Muscle of leg (tissue), 11 donors: Measurements from ENCODE around the gene RAB11B. TPM values are rescaled to one million over a fixed set of nuclear protein-coding genes. Genes with fewer than 3 reads are reported as not detected.
"Not testable (repeated sequence)": the region's sequence is repeated elsewhere in the genome, so short reads cannot be mapped to it uniquely, and the experiment has no call there.

Experiments
- DNase-seq: peaks from one replicate; pipeline ENCODE4 v3.0.0; 2013
- H3K27ac ChIP-seq: one replicate; pipeline ENCODE4 v1.5.1; 2013; ENCODE audit warnings: mild to moderate bottlenecking, low read length, control low read depth
- H3K27me3 ChIP-seq: one replicate; pipeline ENCODE4 v1.6.1; 2013; ENCODE audit warnings: low read length; ENCODE audit not compliant: control insufficient read depth, insufficient read depth
- H3K36me3 ChIP-seq: one replicate; pipeline ENCODE4 v1.6.1; 2013; ENCODE audit warnings: low read length; ENCODE audit not compliant: control insufficient read depth, insufficient read depth
- H3K4me1 ChIP-seq: one replicate; pipeline ENCODE4 v1.6.1; 2013; ENCODE audit warnings: low read length; ENCODE audit not compliant: control insufficient read depth, insufficient read depth
- H3K4me3 ChIP-seq: one replicate; pipeline ENCODE4 v1.5.1; 2013; ENCODE audit warnings: low read length, control low read depth
- H3K9me3 ChIP-seq: replicated peaks from 2 replicates; pipeline ENCODE4 v1.6.1; 2013; ENCODE audit warnings: low read depth, low read length; ENCODE audit not compliant: control insufficient read depth
- WGBS: methylation state at CpG from one replicate; pipeline ENCODE4 v1.1.5; 2013; ENCODE audit warnings: missing lambda C conversion rate; ENCODE audit not compliant: insufficient coverage; 5-methylcytosine and 5-hydroxymethylcytosine counted together
- polyA plus RNA-seq, 8 donors: library from polyadenylated mRNA; unstranded; fragments of 120-200 nt; gene quantifications; one replicate each; pipeline versions ENCODE4 v1.2.1 to v1.2.3, GENCODE V29; 2013; ENCODE audit warnings: inconsistent platforms in 1 of 8, low replicate concordance in 1 of 8; ENCODE audit not compliant: insufficient read length in 8 of 8, insufficient read depth in 1 of 8
- total RNA-seq: library from RNA; stranded (reverse); fragments of 120-200 nt; gene quantifications from one replicate; pipeline ENCODE4 v1.2.4, GENCODE V29; 2013

The RAB11B gene
- total and polyA plus RNA-seq, 9 donors = 9.5 to 96.3 (median 79.4) TPM

DNA sequence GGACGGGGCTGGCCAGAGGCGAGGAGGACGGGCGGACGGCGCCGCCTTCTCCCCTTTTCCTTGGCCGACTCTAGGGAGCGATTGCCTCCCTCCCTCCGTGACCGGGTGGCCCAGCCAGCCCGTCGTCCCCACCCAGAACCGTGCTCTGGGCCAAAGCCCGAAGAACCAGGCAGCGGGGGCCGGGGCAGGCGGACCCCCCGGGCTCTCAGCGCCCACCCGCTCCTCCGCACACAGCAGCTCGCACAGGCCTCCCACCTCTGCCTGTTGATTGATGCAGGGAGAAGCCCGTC, 13.6 kb downstream of the RAB11B start:
- Histone ChIP-seq H3K4me3 (no peak overlapping the region), H3K27ac (no peak overlapping the region), H3K9me3 (no peaks in the 10 kb centered on the region), H3K36me3 (peaks cover 48% of the 10 kb centered on the region), H3K4me1 (no peaks in the 10 kb centered on the region), H3K27me3 (no peaks in the 10 kb centered on the region)
- no peak for DNase-seq
- 87% methylated on average over 20 of the region's 24 CpGs for WGBS

DNA sequence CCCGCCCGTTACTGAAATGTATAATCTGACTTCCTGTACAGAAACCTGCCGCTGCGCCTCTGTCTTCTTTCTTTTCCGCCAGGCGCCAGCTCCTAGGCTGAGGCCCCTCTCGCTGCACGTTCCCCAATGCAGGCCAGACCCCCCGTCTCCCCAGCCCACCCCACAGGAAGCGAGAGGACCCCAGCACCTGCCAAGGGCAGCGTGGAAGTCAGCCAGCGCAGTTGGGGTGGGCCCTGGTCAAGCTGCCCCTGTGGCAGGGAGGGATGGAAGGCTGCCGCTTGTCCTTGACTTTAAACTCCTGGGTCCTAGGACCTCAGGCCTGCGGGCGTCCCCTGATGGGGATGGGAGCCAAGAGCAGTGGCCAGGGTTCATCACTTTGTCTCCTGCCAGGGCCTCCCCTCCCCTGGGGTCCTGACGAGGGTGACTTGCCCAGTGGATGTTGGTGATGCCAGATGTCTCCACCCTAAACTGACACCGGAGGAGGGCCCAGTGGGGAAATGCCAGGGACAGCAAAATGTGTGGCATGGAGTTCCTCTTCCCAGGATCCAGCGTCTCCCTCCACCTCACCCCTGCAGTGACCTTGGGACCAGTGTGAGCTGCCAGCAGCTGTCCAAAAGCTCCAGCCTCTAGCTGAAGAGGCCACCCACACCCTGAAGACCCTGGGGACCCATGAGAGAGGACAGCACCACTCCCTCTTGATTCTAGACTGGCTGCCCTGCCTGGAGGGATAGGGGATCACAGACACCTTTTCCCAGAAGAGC, 14.4 kb downstream of the RAB11B start:
- no peak for DNase-seq
- WGBS = 87% methylated on average over 9 of the region's 18 CpGs
- H3K27ac ChIP-seq = no peak overlapping the region
- no peaks in the 10 kb centered on the region for H3K4me1 ChIP-seq
- H3K4me3 ChIP-seq = no peak overlapping the region
- peaks cover 43% of the 10 kb centered on the region for H3K36me3 ChIP-seq
- no peaks in the 10 kb centered on the region for H3K27me3 ChIP-seq
- H3K9me3 ChIP-seq = no peaks in the 10 kb centered on the region

GRCh38 chr19:8410718-8411117, 20.6 kb downstream of the RAB11B start:
- not testable (repeated sequence) for H3K27ac ChIP-seq, H3K4me1 ChIP-seq, DNase-seq, H3K36me3 ChIP-seq, H3K4me3 ChIP-seq, H3K9me3 ChIP-seq, H3K27me3 ChIP-seq
- WGBS = 80% methylated on average over 6 of the region's 13 CpGs

DNA sequence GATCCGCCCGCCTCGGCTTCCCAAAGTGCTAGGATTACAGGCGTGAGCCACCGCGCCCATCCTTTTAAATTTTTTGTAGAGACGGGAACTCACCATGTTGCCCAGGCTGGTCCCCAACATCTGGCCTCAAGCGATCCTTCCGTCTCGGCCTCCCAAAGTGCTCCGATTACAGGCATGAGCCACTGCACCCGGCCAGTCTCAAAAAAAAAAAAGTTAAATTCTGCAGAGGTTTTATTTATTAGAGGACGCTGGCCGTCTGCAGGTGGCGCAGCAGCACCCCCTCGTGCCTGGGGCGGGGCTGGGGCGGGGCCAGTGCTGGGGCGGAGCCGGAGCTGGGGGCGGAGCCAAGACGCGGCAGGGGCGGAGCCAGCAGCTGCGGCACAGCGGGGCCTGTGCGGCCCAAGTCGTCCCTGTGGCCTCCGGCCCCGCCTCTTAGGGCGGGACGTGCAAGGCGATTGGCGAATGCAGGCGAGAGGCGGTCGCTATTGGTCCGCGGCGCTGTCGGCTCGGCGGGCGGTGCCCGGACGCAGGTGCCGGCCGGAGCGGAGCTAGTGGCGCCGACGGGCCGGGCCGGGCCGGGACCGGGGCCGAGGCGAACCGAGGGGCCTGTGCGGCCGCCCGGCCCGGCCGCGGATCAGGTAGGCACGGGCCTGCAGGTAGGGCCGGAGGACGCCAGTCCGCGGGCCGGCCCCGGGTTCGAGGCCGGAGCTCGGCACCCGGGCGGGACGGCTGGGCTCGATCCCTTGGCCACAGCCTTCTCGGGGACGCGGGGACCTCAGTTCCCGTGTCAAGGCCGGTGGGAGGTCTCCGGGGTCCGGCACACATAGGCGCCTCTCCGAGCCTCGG, 22.8 kb downstream of the RAB11B start, which contains the start of gene MARCHF2:
MARCHF2 (plus strand) TSS at position 523 of the 846 bp plus-strand sequence. CDS start 8,536 bp downstream, outside the sequence.
- no peaks in the 10 kb centered on the region for H3K9me3 ChIP-seq
- no peaks in the 10 kb centered on the region for H3K36me3 ChIP-seq
- peaks cover 16% of the 10 kb centered on the region for H3K4me1 ChIP-seq
- no peak within 1 kb of the TSS for H3K27ac ChIP-seq
- H3K27me3 ChIP-seq = no peaks in the 10 kb centered on the region
- peak within 1 kb of the TSS; percentile 63 for H3K4me3 ChIP-seq
- WGBS = under 1% methylated on average over 82 of the region's 89 CpGs
- DNase-seq = peak; percentile 99

DNA sequence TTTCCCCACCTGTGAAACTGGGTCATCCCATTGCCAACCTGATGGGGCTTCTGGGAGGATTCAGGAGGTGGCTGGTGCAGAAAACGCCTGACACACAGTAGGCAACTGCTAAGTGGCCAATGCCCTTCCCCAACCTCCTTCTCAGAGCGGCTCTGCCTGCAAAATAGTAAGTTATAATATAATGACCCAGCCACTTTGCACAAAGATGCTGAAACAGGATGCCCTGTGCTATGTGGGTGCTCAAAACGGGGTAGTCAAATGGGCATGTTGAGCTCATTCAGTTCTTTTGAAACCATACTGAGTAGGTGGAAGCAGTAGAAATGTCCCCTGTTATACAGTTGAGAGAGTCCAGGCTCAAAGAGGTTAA, 23.5 kb downstream of the RAB11B start:
- Histone ChIP-seq H3K36me3 (no peaks in the 10 kb centered on the region), H3K9me3 (no peaks in the 10 kb centered on the region), H3K4me3 (peak overlapping the region; percentile 63), H3K4me1 (peaks cover 17% of the 10 kb centered on the region), H3K27ac (no peak overlapping the region), H3K27me3 (no peaks in the 10 kb centered on the region)
- WGBS = no CpG with 5 or more reads among the region's 3 CpGs
- DNase-seq = no peak

DNA sequence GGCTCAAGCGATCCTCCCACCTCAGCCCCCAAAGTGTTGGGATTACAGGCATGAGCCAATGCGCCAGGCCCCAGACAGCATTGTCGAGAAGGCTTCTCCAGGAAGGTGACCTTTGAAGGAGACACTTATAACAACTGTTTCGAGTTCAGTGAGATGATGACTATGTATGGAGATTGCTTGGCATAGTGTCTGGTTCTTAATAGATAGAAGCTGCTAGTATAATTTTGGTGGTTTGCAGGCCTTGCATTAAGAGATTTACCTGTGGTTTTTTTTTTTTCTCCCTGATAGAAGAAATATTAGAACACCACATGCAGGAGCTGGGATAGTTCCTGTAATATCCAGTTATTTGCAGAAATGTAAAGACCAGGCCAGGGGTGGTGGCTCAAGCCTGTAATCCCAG, 26.6 kb downstream of the RAB11B start:
- WGBS = no CpG with 5 or more reads among the region's 4 CpGs
- no peaks in the 10 kb centered on the region for H3K9me3 ChIP-seq
- H3K4me1 ChIP-seq = peaks cover 17% of the 10 kb centered on the region
- H3K27ac ChIP-seq = no peak overlapping the region
- no peaks in the 10 kb centered on the region for H3K27me3 ChIP-seq
- H3K36me3 ChIP-seq = peaks cover 2% of the 10 kb centered on the region
- no peak overlapping the region for H3K4me3 ChIP-seq
- no peak for DNase-seq

GRCh38 chr19:8421484-8422461, 31.6 kb downstream of the RAB11B start:
- Histone ChIP-seq H3K36me3 (peaks cover 3% of the 10 kb centered on the region), H3K27ac (no peak overlapping the region), H3K4me3 (no peak overlapping the region), H3K9me3 (no peaks in the 10 kb centered on the region), H3K27me3 (no peaks in the 10 kb centered on the region), H3K4me1 (peaks cover 23% of the 10 kb centered on the region)
- 89% methylated on average over 24 of the region's 28 CpGs for WGBS
- DNase-seq = no peak

GRCh38 chr19:8423817-8424223, 33.7 kb downstream of the RAB11B start:
- no peaks in the 10 kb centered on the region for H3K27me3 ChIP-seq
- no peak overlapping the region for H3K4me3 ChIP-seq
- H3K4me1 ChIP-seq = peaks cover 17% of the 10 kb centered on the region
- peaks cover 6% of the 10 kb centered on the region for H3K36me3 ChIP-seq
- H3K27ac ChIP-seq = peak overlapping the region; percentile 89
- WGBS = 3% methylated on average over 3 of the region's 9 CpGs
- H3K9me3 ChIP-seq = no peaks in the 10 kb centered on the region
- DNase-seq = peak; percentile 99

DNA sequence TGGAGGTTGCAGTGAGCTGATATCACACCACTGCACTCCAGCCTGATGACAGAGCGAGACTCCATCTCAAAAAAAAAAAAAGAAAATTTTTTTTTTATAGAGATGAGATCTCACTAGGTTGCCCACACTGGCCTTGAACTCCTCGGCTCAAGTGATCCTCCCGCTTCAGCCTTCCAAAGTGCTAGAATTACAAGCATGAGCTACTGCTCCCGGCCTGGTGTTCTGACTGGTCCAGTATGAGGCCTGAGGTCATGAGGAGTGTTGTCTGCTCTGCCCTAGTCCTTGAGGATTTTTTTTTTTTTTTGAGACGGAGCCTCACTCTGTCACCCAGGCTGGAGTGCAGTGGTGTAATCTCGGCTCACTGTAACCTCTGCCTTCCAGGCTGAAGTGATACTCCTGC, 35.2 kb downstream of the RAB11B start:
- H3K9me3 ChIP-seq, H3K36me3 ChIP-seq, H3K27me3 ChIP-seq, H3K4me3 ChIP-seq, H3K27ac ChIP-seq, DNase-seq: not testable (repeated sequence)
- H3K4me1 ChIP-seq = peaks cover 17% of the 10 kb centered on the region
- no CpG with 5 or more reads among the region's 6 CpGs for WGBS
